ENCODE measurements around the gene MYT1. TPM values are rescaled to one million over a fixed set of nuclear protein-coding genes. Genes with fewer than 3 reads are reported as not detected.
A peak's percentile ranks its signal among the peaks of the same experiment; 100 is the strongest.

The MYT1 gene
- total RNA-seq, 2 donors from 2014 or later = 2.4 to 4.5 TPM

GRCh38 chr20:64163776-64164122 lies 503 bp upstream of the MYT1 start:
- peaks cover 40% of the 10 kb centered on the region for H3K4me1 Mint-ChIP-seq
- Histone ChIP-seq H3K4me1 (ENCODE audit: control insufficient read depth, insufficient read depth, low read length) (peaks cover 7% of the 10 kb centered on the region), H3K9ac (ENCODE audit: extremely low read depth, low read length, poor library complexity, severe bottlenecking) (no peak overlapping the region), H3K36me3 (ENCODE audit: control insufficient read depth, insufficient read depth, low read length) (no peaks in the 10 kb centered on the region), H3K27me3 (ENCODE audit: control insufficient read depth, insufficient read depth, low read length, poor library complexity, severe bottlenecking) (peaks cover 23% of the 10 kb centered on the region), H3K4me3 (ENCODE audit: low read length) (no peak overlapping the region), H3K27ac (ENCODE audit: low read depth, low read length) (peak overlapping the region; percentile 93), H3K9me3 (ENCODE audit: control insufficient read depth, low read length) (no peaks in the 10 kb centered on the region)
- H3K36me3 Mint-ChIP-seq (ENCODE audit: low read depth) = no peaks in the 10 kb centered on the region
- H3K27me3 Mint-ChIP-seq (ENCODE audit: insufficient read depth) = peaks cover 16% of the 10 kb centered on the region
- no peak overlapping the region for H3K27ac Mint-ChIP-seq
- no peak for DNase-seq
- no peaks in the 10 kb centered on the region for H3K9me3 Mint-ChIP-seq
- no peak overlapping the region for H3K4me3 Mint-ChIP-seq
- TF ChIP-seq CTCF (conservative IDR thresholded peaks at IDR 0.05) = no peak
- 94 to 100% methylated on average over 2 to 5 of the region's 5 CpGs for WGBS, 2 experiments (ENCODE audit: insufficient coverage in 1 of 2, insufficient read length in 1 of 2)

GRCh38 chr20:64165866-64166600 lies 1.8 kb downstream of the MYT1 start:
- Histone ChIP-seq H3K4me1 (ENCODE audit: control insufficient read depth, insufficient read depth, low read length) (peaks cover 3% of the 10 kb centered on the region), H3K4me3 (ENCODE audit: low read length) (no peak overlapping the region), H3K9ac (ENCODE audit: extremely low read depth, low read length, poor library complexity, severe bottlenecking) (no peak overlapping the region), H3K27me3 (ENCODE audit: control insufficient read depth, insufficient read depth, low read length, poor library complexity, severe bottlenecking) (peaks cover 23% of the 10 kb centered on the region), H3K27ac (ENCODE audit: low read depth, low read length) (no peak overlapping the region), H3K9me3 (ENCODE audit: control insufficient read depth, low read length) (no peaks in the 10 kb centered on the region), H3K36me3 (ENCODE audit: control insufficient read depth, insufficient read depth, low read length) (no peaks in the 10 kb centered on the region)
- Mint-ChIP-seq H3K27ac (no peak overlapping the region), H3K36me3 (ENCODE audit: low read depth) (no peaks in the 10 kb centered on the region), H3K4me1 (peaks cover 18% of the 10 kb centered on the region), H3K4me3 (no peak overlapping the region), H3K27me3 (ENCODE audit: insufficient read depth) (peaks cover 16% of the 10 kb centered on the region), H3K9me3 (no peaks in the 10 kb centered on the region)
- WGBS, 2 experiments (ENCODE audit: insufficient coverage in 1 of 2, insufficient read length in 1 of 2) = 84 to 89% methylated on average over 5 to 14 of the region's 14 CpGs
- no peak for TF ChIP-seq CTCF (conservative IDR thresholded peaks at IDR 0.05)
- DNase-seq = no peak

- H3K4me1 ChIP-seq (ENCODE audit: control insufficient read depth, insufficient read depth, low read length) = peaks cover 3% of the 10 kb centered on the region
- H3K27me3 Mint-ChIP-seq (ENCODE audit: insufficient read depth) = peaks cover 9% of the 10 kb centered on the region
Observed at GRCh38 chr20:64166721-64167615, 2.7 kb downstream of the MYT1 start.

More at GRCh38 chr20:64166721-64167615, 2.7 kb downstream of the MYT1 start:
- TF ChIP-seq CTCF (conservative IDR thresholded peaks at IDR 0.05) = no peak
- Histone ChIP-seq H3K9ac (ENCODE audit: extremely low read depth, low read length, poor library complexity, severe bottlenecking) (no peak overlapping the region), H3K4me3 (ENCODE audit: low read length) (no peak overlapping the region), H3K36me3 (ENCODE audit: control insufficient read depth, insufficient read depth, low read length) (no peaks in the 10 kb centered on the region), H3K27me3 (ENCODE audit: control insufficient read depth, insufficient read depth, low read length, poor library complexity, severe bottlenecking) (peaks cover 23% of the 10 kb centered on the region), H3K27ac (ENCODE audit: low read depth, low read length) (no peak overlapping the region), H3K9me3 (ENCODE audit: control insufficient read depth, low read length) (no peaks in the 10 kb centered on the region)
- Mint-ChIP-seq H3K4me1 (peaks cover 9% of the 10 kb centered on the region), H3K9me3 (no peaks in the 10 kb centered on the region), H3K4me3 (no peak overlapping the region), H3K27ac (no peak overlapping the region), H3K36me3 (ENCODE audit: low read depth) (no peaks in the 10 kb centered on the region)
- WGBS, 2 experiments (ENCODE audit: insufficient coverage in 1 of 2, insufficient read length in 1 of 2) = 79 to 89% methylated on average over 14 to 18 of the region's 18 CpGs
- peak; percentile 77 for DNase-seq

Data from endodermal cell (in vitro differentiated cells).